HG02642 (cell line): ENCODE data around the gene MINDY4.

ENCODE experiments used
- ATAC-seq: cut with Tn5 transposase; IDR thresholded peaks from one replicate; pipeline ENCODE4 v1.9.1; 2021; ENCODE audit warnings: mild to moderate bottlenecking; ENCODE audit not compliant: unreplicated experiment, poor library complexity

MINDY4 gene

DNA sequence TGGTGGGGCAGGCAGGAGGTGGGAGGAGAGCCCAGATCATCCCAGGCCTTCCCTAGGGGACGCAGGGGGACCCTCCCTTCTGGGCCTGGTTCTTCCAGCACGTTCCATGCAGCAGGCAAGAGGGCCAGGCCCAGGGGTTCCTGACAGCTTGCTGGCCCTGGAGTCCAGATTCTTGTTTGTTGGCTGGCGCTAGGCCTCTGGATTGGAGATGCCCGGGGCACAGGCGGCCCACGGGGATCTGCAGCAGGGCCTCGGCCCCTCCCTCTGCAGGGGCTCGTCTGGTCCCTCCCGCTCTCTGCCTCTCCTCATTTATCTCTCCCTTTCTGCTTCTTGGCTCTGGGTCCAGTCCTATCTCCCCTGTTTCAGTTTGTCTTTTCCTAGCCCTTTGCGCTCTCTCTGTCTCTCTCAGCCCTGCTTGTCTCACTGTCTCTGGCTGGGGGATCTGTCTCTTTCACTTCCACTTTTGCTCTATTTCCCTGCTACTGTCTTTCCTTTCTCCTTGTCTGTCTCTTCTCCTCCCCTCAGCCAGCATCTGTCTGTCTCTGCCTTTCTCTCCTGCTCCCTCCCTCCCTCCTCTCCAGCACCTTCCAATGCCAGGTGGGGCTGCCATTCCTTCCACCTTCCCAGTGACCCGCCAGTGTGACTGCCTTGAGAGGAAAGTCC is 139.3 kb downstream of the MINDY4 start:
- ATAC-seq, result no peak

DNA sequence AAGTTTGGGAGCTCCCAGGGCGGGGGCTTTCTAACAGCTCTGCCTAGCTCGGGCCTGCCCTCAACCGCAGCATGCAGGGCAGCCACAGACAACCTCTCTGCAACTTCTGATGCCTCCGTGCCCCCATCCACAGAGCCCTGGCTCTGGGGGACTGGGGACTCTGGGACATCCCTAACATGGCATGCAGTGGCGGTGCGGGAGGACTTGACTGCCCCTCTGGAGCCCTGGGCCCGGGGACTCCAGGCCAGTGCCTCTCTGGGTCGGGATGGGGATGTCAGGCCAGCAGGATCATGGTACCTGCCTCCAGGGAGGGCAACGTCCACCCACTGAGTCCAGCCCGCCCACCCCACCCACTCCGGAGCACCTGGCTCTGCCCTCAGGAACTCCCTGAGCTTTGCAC is 139.9 kb downstream of the MINDY4 start:
- ATAC-seq, result no peak

DNA sequence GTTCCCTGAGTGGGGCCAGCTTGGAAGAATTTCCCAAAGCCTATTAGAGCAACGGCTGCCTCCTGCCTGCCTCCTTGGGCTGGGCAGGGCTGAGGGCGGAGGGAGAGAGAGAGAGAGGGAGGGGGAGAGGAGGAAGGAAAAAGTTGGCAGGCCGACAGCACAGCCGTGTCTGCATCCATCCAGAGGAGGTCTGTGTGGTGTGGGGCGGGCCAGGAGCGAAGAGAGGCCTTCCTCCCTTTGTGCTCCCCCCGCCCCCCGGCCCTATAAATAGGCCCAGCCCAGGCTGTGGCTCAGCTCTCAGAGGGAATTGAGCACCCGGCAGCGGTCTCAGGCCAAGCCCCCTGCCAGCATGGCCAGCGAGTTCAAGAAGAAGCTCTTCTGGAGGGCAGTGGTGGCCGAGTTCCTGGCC is 140.3 kb downstream of the MINDY4 start, which contains the start of gene AQP1:
AQP1 (plus strand) TSS at position 293 of the 409 bp plus-strand sequence; CDS start at position 350, 57 bp downstream.
- ATAC-seq, result no peak

DNA sequence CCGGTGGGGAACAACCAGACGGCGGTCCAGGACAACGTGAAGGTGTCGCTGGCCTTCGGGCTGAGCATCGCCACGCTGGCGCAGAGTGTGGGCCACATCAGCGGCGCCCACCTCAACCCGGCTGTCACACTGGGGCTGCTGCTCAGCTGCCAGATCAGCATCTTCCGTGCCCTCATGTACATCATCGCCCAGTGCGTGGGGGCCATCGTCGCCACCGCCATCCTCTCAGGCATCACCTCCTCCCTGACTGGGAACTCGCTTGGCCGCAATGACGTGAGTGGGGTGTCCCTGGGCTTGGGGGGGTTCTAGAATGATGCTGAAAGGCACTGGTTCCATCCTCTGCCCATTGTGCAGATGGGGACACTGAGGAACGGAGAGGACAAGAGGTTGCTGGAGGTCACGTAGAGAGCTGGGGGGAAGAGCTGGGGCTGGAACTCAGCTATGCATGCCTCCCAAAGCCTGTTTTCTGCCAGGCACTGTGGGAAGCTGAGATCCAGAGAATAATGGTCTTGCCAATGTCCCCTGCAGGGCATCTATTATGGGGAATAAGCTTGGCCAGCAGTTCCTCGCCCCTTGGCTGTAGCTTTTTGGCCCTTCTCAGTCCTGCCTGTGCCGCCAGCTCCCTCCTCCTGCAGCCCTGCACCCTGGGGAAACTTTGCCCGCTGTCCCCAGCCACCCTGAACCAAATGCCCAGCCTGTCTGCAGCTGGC is 141.0 kb downstream of the MINDY4 start:
- ATAC-seq, result no peak

DNA sequence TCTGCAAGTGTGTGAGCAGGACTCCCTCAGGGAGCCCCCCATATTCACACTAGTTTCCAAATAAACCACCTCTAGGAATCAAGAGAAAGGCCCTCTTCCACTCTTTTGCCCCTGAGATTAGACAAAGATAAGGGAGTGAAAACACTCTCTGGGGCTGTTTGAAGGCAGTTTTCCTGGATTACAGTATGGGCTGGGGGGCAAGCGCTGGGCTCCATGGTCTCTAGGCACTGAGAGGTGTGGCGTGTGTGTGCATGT is 141.4 kb downstream of the MINDY4 start:
- no peak for ATAC-seq

DNA sequence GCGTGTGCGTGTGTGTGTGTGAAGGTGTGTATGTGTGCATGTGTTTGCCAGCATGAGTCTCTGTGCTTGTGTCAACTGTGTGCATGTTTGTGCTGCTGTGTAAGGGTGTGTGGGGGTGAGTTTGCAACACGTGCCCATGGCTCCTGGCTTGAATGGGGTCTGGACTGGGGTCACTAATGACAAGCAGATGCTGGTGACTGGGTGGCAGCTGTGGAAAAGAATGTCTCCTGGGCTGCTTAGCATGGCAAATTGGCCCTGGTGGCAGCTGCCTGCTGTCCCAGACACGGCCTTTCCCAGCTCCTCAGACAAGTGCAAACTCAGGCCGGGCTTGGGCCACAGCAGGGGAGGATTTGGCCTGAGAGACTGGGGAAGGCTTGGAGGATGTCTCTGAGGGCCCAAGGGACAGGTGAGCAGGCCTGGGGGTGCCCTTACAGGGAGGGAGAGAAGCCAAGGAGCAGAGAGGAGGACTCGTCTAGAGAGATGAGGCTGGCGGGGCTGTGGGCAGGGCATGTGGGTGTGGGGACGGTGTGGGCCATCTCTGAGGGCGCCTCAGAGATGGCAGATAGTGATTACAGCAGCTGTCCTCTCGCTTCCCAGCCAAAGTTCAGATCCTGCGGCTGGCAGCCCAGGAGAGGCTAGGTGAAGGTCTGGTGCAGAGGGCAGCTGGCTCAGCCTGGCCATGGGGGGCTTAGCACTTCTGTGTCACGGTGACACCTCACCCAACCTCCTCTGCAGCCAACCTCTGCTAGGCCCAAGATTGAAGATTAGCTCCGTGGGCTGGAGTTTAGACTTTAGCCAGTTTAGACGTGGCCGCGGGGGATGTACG is 142.0 kb downstream of the MINDY4 start:
- ATAC-seq, result no peak

DNA sequence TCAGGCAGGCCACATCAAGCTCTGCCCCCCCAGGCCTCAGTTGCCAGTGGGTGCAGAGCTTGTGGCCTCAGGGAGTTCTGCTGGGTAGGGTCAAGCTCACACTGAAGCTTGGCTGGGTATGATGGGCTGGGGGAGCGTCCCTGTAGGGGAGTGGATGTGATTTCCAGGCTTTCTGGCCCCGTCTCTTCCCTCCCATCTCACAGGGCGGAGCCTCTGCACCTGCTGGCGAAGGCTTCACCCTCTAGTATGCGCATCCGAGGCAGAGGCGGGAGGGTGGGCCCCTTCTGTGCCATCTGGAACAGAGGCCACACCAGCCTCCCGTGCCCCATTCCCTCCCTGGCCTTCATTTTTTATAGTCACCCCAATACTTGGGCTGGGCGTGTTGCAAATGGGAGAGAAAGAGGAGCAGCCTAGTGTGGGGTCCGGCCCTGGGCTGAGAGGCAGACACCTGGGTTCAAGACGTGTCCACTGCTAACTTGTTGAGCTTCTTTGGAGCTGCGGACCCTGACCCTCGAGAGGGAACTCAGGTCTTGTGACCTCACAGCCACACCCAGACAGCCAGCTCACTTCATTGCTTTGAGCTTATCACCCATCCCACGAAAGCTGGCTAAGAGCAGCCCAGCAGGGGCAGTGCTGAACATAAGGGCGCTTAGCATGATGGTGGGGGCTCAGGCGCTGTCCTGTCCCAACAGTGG is 142.8 kb downstream of the MINDY4 start:
- no peak for ATAC-seq

DNA sequence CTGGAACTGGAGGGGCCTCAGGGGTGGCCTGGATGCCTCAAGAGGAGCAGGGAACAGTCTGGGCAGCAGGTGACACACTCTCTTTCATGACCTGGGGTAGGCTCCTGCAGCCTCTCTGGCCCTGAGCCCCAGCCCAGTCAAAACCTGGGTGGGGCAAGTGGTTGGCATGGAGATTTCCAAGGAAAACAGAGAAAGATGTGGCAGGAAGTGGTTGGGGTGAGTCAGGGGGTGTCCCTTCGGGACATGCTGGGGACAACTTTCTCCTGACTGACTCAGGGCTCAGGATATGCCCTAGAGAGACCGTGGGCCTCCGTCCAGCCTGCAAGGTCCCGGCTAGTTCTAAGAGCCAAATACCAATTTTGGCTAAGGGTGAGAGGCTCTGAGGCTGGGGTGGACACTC is 143.4 kb downstream of the MINDY4 start:
- no peak for ATAC-seq

DNA sequence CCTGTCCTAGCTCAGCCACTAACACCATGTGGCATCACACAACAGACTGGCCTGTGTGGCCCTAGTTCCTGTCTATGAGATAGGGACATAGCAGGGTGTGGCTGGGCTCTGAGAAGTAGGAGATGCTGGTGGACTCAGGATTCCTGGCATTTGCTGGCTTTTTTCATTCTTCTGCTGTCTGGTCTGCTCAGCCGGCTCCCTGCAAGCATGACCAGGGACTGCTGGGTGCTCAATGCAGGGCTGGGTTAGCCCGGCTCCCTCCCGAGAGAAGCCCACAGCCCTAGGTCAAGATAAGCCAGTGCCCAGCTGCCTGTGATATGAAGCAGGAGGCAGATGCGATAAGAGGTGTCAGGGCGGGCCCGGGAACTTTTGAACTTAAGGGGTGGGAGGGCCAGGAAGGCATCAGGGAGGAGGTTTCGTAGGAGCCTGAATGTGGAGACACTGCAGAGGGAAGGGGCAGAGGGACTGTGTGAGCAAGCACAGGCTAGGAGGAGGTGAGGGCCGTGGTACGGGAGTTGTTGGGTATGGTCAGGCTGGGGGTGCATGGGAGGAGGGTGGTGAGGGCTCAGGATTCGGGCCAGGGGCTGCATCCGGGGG is 143.9 kb downstream of the MINDY4 start:
- ATAC-seq, result no peak

DNA sequence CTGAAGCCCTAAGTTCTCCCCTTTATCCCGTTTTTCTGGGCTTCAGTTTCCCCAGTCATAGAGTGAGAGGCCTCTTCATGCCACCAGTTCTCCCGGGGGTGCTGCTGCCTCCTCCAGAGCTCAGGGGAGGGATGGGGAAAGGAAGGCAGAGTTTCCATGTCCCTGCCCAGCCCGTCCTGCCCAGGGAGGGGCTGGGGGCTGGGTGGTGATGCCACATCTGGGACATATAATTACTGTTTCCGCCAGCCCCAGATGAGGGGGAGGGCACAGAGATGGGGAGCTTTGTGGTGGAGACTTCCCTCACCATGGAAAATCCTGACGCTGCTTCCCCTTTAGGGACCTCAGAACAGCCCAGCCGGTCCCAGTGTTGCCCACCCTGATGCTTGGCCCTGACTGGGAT is 144.5 kb downstream of the MINDY4 start:
- no peak for ATAC-seq

DNA sequence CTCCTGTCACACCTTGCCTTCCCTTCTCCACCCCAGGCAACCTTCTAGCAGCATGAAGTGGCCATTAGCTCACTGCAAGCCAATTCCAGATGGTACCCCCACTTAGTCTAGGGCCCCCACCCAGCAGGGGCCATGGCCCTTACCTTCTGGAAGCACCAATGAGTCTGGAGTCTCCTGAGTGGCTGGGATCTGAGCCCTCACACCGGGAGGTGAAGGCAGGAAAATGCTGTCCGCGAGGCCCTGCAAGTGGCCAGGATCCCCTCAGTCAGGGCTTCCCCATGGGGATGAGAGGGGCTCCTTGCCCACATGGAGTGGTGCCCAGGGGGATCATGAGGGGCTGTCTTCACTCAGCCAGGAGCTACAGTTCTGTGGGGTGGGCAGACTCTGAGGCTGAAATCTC is 145.0 kb downstream of the MINDY4 start:
- ATAC-seq, result no peak

DNA sequence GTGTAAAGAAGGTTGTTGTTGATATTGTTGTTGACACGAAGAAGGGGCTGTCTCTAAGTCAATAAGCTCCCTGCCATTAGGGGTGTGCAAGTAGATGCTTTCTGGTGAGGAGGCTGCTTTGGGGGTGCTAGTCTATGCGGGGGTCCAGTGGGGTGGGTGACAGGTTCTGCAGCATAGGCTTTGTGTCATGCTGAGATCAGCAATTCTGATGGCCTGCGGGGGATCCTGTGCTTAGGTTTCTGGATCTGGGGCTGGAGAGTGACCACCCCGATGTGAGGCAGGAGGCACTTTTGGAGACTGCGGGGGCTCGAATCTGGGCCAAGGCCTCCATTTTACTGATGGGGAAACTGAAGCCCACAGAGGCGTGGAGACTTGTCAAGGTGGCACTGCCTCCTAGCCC is 145.6 kb downstream of the MINDY4 start:
- no peak for ATAC-seq

DNA sequence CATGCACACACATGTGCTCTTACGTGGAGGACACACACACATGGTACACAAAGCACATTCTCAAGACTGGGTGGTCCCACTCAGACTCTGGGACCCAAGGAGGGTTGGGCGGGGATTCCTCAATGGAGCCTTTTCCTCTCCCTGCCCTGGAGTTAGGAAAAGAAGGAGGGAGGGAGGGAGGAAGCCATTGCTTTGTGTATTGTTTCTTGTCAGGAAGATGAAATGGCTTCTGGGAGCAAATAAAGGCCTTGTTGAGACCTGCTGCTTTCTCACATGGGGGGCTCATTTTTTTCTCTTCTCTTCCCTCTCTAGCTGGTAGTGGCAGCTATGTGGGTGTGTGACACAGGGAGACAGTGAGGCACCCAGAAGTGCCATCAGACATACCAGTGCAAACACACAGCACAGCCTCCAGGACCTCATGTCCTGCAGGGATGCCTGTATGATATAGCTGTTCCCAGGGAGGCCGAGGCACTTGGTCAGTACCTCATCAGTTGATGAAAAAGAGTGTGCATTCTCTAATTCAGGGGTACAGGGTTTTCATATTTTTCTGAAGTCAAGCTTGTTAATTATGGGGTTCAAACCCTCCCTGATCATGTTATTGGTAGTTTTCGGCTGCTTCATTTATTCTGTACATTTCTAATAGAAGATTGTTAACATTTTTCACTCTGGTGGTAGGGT is 146.1 kb downstream of the MINDY4 start:
- no peak for ATAC-seq

DNA sequence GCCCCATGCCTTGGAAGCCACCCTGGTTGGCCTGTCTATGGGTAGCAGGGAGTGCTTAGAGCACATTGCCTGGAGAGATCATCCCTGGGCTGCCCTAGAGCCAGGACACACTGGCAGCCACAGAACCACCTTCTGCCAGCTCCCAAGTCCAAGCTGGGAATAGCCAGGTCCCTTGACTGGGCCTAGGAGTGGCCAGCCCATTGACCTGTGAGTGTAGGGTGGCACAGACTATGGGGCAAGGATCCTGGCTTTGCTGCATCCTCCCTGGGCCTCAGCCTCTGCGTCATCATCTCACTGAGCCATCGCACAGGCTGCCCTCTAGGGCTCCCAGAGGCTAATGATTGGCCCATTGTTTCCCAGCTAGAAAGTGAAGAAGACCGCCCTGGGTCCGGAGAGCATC is 147.5 kb downstream of the MINDY4 start:
- no peak for ATAC-seq

DNA sequence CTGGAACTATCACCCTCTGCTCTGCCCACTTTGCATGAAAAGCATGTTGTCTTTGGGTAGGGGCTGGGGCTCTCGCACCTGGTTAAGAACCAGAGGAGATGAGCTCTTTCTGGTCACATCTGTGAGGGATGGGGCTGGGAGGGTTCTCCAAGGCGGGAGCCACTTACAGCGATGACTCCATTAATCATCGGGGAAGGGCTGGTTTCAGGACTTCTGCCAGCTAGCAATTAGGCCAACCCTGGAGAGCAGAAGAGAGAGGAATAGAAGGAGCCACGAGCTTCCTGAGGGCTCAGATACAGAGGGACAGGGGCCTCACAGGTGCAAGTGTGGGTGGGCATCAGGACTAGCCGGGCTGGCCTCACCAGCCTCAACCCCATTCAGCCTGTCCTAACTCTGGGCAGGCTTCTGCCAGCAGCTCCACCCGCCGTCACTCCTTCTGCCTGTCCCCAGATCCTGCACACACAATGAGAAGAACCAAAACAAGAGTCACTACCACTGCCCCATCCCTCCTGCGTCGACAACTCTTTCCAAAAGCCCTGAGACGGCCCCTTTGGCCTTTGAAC is 148.9 kb downstream of the MINDY4 start:
- ATAC-seq, result no peak

DNA sequence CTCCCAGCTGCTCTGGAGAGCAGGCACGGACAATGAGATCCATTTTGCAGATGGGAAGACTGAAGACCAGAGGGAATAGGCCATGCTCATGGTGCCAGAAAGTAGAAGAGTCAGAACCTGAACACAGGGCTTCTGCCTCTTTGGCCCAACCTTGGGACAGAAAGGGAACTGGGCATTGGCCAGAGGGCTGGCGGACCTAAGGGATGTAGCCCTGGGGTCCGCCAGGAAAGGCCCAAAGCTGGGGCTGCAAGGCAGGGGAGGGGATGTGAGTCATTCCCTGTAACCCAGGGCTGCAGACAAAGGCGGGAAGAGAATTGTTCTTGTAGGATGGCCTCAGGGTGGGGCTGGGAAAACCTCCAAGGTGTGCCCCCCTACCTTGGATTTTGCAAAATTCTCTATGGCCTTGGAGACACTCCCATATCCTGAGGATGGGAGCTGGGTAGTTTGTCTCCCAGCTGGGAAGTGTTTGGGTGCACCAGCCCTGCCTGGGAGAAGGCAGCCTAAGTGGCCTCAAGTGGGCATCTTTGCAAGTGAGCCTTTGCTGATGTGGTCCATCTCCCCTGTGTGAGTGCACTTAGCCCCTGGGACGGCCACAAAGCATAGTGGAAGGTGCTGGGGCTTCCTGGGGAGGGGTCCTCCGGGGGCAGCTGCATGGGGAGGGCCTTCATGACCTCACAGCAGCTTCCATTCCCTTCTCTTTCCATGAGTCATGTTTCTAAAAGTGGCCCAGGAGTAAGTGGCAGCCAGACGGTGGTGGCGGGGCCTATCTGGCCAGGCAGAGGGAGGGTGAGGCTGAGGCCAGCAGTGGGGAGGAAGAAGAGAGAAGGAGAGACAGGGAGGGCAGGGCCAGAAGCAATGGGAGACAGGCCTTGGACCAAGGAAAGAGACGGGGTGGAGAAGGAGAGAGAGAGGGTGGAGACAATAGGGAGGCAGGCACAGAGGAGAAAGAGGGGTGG is 149.6 kb downstream of the MINDY4 start:
- ATAC-seq, result no peak

DNA sequence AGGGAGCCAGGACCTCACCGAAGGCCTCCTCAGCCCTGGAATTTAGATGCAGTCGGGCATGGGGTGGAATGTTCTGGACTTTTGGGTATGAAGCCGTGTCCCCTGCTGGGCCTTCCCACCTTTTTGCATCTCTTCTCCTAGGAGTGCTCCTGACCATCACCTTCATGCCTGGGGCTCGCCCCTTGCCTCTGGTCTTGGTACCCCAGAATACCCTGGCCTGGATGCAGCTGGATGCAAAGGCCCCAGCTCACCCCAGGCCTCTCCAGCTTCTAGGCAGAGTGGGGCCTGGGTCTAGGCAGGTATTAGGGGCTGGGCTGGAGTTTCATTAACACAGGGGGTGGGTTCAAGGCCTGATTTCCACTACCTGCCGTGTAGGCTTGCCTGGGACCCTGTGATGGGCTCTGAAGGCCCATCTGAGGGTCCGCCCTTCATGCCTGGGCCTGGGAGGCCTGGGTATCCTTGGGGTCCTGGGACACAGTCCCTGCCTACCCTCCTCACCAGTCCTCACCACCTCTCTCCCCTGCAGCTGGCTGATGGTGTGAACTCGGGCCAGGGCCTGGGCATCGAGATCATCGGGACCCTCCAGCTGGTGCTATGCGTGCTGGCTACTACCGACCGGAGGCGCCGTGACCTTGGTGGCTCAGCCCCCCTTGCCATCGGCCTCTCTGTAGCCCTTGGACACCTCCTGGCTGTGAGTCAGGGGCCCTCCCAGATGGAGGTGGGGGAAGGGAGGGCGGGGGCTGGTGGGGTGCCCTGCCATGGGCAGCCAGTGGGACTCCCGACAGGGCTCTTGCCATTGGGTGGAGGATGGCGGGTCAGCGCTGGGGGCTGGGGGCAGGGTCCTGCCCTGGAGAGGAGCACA is 150.6 kb downstream of the MINDY4 start:
- no peak for ATAC-seq

DNA sequence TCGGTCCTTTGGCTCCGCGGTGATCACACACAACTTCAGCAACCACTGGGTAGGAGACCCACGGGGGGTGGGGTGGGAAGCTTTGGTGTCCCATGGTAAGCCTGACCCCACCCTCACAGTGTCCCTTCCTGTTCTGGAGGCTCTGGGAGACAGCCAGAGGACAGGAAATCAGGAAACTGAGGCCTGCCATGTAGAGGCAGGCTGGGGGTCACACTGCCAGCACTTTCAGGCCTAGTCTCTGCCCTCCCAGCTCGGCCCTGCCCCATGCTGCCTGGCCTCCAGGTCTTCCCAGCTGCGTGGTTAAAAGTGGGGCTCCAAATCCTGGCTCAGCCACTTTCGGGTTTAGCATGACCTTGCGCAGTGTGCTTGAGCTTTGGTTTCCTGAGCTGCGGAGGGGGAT is 151.4 kb downstream of the MINDY4 start:
- ATAC-seq, result no peak
